NCI-H82 treated with DMSO at 0.1 percent for 48 hours (cell line): ENCODE measurements around the gene PRKCA.
"Not testable (repeated sequence)": the region's sequence is repeated elsewhere in the genome, so short reads cannot be mapped to it uniquely, and the experiment has no call there.

Experiments used
- DNase-seq: peaks from one replicate; lab custom pipeline; 2025; ENCODE audit not compliant: unreplicated experiment; lab: John Stamatoyannopoulos, UW

The PRKCA gene

GRCh38 chr17:66595893-66596292 lies 293.5 kb downstream of the PRKCA start:
- DNase-seq: no peak

DNA sequence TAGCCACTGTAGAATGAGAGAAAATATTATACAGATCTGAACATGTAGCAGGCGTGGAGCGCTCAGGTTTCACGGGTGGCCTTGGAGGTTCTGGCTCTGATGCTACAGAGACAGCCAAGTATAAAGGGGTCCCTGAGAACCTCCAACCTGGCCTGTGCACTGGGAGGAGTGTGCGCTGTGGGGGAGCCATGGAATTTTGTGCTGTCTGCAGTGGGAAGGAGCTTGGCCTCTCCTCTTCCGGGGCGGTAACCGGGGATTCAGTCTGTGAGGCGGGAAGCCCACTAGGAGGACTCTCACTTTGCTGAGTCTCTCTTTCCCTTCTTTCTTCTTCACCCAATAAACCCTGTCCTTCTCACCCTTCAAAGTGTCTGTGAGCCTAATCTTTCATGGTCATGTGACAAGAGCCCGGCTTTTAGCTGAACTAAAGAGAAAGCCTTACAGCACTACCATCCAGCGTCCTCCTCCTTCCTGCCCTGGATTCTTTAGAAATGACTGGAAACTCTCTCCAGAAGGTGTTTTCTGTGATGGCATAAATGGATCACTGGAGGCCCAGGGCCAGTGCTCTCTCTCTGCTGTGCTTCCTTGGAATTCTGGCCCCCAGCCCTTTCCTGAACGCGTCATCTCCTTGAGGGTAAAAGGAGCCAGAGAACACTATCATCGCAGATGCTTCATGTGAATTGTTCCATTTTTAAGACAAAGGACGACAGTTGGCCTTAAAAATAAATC lies 300.4 kb downstream of the PRKCA start:
- DNase-seq: no peak

DNA sequence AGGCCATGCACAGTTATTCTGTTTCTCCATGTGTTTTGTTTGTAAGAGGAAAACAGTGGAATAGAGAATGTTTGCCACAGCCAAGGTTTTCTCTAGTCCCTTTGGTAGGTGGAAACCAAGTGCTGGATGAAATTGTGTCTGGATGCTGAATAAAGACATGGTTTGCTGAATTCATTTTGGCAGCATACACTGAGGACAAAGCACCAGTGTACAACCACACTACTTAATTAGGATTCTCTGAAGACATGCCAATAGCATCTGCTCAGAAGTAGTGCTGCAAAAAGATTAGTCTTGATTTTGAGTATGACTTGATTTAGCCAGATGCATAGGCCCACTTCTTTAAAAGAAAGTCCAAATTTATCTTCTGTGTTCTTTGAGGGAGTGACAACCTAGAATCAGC lies 302.0 kb downstream of the PRKCA start:
- DNase-seq: no peak

DNA sequence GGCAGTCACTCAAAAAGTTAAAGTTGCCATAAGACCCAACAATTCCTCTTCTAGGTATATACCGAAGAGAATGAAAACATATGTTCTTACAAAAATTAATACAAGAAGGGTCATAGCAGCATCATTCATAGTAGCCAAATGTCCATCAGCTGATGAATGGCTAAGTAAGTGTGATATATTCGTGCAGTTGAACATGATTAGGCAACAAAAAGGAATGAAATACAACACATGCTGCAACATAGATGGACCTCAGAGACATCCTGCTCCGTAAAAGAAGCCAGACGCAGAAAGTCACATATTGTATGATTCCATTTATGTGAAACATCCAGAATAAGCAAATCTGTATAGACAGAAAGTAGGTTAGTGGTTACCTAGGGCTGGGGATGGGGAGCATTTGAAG lies 303.1 kb downstream of the PRKCA start:
- DNase-seq: no peak

DNA sequence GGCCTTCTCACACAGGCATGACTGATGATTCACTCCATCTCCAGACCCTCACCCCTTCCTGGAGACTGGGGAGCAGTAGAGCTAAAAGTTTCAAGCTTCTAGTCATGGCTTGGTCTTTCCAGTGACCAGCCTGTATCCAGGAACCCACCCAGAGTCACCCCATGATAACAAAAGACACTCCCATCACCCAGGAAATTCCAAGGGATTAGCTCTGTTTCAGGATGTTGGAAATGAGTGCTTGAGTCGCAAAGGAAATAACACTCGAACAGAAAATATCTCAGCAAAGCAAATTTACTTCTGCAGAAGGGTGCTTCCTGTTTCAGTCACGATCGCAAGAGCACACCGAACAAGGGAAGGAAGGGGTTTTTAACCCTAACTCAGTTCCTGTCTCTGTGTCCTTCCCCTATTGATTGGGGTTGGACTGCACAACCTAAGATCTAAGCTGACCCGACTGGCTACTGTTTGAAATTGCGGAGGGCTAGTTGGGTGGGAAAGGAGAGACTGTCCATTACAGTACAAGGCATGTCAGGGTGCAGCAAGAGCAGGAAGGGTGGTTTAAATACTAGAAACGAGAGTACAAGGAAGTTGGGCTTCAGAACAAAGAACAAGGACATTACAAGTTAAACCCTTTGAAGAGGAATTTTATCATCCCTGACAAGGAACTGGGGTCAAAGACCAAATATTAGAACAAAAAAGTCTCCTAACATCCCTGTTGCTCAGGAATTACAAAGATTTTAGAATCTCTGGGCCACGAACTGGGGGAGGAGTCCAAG lies 308.1 kb downstream of the PRKCA start:
- DNase-seq: no peak

- DNase-seq: no peak
Measured at GRCh38 chr17:66611397-66611796, 309.0 kb downstream of the PRKCA start.

- no peak for DNase-seq
Measured at GRCh38 chr17:66612993-66613392, 310.6 kb downstream of the PRKCA start.

DNA sequence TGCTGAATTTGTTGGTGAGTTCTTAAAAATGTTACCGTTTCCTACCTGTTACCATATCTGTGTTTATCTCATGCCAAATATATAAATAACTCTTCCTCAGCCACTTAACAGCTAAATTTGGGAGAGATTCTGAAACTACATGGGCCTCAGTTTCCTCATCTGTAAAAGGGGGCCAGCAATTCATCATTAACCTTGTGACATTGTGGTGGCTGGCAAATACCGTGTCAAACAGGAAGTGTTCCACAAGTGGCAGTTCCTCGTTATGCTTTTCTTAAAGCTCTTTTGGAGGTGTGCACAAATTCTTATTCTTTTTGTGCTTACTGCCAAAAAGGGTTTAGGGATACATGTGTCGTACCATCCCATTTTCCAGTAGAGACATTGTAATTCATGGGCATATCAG lies 312.1 kb downstream of the PRKCA start:
- DNase-seq: no peak

- no peak for DNase-seq
Measured at GRCh38 chr17:66619206-66619605, 316.8 kb downstream of the PRKCA start.

GRCh38 chr17:66620528-66620927 lies 318.1 kb downstream of the PRKCA start:
- no peak for DNase-seq

GRCh38 chr17:66624630-66625029 lies 322.2 kb downstream of the PRKCA start:
- DNase-seq: not testable (repeated sequence)

DNA sequence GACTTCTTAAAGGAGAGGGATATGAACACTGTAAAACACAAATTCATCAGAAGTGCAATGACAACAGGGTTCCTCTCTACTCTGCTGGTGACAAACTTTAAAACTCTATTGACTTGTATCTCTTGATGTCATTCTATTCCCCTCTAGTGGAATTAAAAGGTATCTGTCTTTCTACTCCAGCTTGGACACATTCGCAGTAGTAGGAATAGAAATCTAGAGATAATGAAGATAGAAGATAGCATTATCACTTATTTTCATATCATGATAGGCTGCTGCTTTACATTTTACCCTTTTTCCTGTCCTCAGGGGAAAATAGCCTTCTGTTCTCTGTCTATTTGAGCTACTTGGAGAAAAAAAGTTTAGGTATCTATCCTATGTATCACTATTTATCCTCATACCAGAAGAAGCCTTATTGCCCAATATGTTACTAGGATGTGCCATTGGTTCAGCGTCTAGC lies 322.9 kb downstream of the PRKCA start:
- no peak for DNase-seq

- DNase-seq: no peak
Measured at GRCh38 chr17:66627985-66628384, 325.6 kb downstream of the PRKCA start.

DNA sequence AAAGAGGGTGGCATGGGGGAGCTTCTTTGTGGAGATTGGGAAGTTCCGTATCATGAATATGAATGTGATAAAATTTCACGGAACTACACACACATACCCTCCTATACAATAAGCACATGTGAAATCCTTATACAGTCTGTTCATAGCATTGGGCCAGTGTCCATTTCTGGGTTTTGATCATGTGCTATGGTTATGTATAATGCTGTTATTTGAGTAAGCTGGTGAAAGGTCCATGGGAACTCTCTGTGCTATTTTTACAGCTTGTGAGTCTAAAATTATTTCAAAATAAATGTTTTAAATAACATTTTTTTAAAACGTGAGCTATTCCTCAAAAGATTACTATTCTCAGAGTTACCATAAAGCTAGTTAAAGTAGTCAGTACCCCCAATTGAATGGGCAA lies 327.3 kb downstream of the PRKCA start:
- DNase-seq: no peak

DNA sequence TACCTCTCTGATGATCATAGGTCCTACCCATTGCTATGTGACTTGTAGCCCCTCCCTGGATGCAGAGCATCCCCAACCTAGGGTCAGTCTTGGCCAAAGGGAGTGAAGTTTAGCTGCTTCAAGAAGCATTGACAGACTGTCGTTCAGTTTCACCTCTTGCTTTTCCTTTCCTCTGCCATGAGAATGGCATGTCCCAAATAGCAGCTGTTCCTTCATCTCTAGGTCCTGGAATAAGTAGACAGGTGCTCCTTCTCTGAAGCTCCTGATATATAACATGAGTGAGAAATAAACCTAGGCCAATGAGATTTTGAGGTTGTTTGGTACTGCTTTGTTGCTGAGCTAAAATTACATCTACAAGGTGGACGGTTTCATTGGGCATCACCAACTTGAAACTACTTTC lies 328.0 kb downstream of the PRKCA start:
- DNase-seq: no peak

DNA sequence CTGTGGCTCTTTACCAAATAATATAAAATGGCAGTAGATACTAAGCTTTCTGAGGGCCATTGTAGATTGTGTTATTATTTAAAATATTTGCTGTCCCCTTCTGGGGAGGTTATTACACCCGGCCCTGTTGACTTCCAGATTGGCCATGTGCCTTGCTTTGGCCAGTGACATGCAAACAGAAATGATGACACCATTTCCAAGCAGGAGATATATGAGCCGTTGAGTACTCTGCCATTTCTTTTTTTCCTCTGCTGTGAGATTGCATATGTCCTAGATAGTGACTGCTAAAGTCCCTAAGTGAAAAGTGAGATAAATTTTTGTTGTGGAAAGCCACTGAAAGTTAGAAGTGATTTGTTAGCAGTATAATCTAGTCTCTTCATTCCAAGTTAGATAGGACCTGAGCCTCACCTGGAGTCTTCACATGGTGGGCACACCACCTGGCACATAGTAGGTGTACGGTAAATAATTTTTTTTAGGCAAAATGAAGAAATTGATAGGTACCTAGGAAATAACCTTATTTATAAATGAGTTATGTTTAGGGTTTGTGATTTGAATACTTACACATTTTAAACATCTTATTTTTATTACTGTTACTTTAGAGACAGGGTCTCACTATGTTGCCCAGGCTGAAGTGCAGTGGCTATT lies 328.5 kb downstream of the PRKCA start:
- DNase-seq: no peak

DNA sequence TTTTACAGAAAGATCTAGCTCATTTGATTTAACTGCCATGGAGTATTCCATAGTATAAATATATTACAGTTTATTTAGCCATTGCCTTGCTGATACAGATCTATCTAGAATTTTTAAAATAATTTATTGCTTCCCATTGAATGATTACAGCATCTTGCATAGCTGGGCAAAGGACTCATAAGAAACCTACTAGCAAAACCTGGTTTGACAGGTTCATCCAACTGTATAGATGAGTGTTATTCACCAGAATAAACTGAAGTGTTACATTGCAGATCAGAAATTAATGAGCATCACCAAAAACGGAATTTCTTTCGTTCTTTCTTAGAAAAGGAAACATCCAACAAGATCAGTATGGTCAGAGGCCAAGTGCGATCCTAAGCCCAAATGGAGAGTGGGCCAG lies 330.3 kb downstream of the PRKCA start:
- no peak for DNase-seq

GRCh38 chr17:66633317-66633965 lies 331.0 kb downstream of the PRKCA start:
- no peak for DNase-seq

DNA sequence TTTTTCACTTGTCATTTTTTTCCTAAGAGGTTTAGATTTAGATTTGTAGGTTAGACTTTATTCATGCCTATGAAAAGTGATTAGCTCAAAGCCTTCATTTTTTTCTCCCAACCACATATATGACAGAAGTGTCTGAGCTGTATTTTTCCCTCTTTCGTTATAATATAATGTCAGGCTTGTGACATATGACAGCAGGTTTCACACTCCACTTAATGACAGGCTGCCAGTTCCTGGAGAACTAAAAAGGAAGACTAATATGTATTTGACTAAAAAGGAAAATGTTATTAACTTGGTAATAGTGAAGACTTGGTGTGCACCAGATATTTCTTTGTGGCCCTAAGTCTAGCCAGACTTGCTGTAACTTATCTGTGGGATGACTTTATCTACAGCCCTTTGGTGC lies 331.8 kb downstream of the PRKCA start:
- no peak for DNase-seq

DNA sequence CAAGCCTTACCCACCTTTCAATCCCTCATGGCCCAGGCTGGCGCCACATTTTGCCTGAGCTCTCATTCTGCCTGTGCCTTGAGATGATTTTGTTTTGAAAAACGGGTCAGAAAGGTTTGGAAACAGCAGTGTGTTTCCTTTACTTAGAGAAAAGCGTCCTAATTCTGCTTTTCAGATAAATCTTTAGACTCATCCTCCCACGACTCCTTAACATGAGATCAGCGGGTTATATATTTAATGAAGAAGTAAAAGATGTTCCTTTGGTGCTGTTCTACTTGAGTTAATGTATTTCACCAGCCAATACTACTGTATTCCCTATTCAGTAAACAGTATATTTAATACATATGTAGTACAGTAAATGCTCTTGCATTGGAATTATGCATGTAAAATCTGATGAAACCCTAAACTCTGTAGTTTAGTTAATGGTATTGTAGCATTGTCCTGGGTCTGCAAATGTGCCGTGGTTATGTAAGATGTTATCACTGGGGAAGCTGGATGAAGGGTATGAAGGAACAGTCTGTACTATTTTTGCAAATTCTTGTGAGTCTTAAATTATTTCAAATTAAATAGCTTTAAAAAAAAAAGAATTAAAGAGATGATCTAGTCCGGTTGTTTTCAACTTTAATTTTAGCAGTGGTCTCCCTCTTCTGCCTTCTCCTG lies 333.1 kb downstream of the PRKCA start:
- no peak for DNase-seq

DNA sequence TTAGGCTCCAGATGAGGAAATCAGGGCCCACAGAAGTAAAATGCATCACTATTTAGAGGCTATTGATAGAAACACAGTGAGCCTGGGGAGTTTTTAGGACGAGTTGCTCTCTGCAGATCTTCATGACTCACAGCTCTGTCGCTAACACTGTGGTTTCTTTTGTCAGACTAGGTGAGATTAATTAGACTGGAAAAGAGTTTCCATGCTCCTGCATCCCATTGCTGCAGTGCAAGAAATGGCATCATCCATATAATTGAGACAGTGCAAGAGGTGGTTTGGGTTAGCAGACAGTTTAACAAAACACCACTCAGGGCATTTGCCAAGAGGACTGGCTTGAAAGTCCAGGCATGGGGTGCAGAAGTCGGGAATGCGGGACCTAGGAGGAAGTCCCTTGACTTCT lies 333.7 kb downstream of the PRKCA start:
- DNase-seq: no peak
